DOHH2 (cell line): ENCODE results near the gene MST1R.

Experiments used
- H3F3A ChIP-seq: fragments of 200-600 bp; sonication (generic), shearing (Covaris generic); 2 replicates; pipeline ENCODE4 v1.6.0; 2016; ENCODE audit warnings: antibody characterized with exemption, mild to moderate bottlenecking; ENCODE audit not compliant: control insufficient read depth, insufficient read depth
- H3K27ac ChIP-seq: fragments of 200-600 bp; sonication (generic); 2 replicates; pipeline ENCODE4 v1.5.1; 2014; ENCODE audit warnings: low read depth, mild to moderate bottlenecking, low read length, moderate library complexity
- H3K27me3 ChIP-seq: fragments of 200-600 bp; sonication (generic); 2 replicates; pipeline ENCODE4 v1.6.1; 2014; ENCODE audit warnings: mild to moderate bottlenecking, low read length, mixed read lengths; ENCODE audit not compliant: control insufficient read depth
- H3K36me3 ChIP-seq: fragments of 200-600 bp; sonication (generic); 2 replicates; pipeline ENCODE4 v1.6.1; 2014; ENCODE audit warnings: mild to moderate bottlenecking, low read length, moderate library complexity, mixed read lengths; ENCODE audit not compliant: control insufficient read depth
- H3K4me1 ChIP-seq: fragments of 200-600 bp; sonication (generic); 2 replicates; pipeline ENCODE4 v1.6.1; 2014; ENCODE audit warnings: mild to moderate bottlenecking, low read length, mixed read lengths; ENCODE audit not compliant: control insufficient read depth
- H3K4me2 ChIP-seq: fragments of 200-600 bp; sonication (generic); 2 replicates; pipeline ENCODE4 v1.6.0; 2014; ENCODE audit warnings: mild to moderate bottlenecking, low read length, moderate library complexity
- H3K4me3 ChIP-seq: fragments of 200-600 bp; sonication (generic); 2 replicates; pipeline ENCODE4 v1.5.1; 2014; ENCODE audit warnings: mild to moderate bottlenecking, low read length, mixed read lengths
- H3K79me2 ChIP-seq: fragments of 200-600 bp; sonication (generic); 2 replicates; pipeline ENCODE4 v1.6.1; 2014; ENCODE audit warnings: mild to moderate bottlenecking, low read length, mixed read lengths; ENCODE audit not compliant: control insufficient read depth
- H3K9me2 ChIP-seq: fragments of 200-600 bp; sonication (generic); replicated peaks from 2 replicates; pipeline ENCODE4 v1.6.1; 2014; ENCODE audit warnings: mild to moderate bottlenecking, low read length, mixed read lengths; ENCODE audit not compliant: control insufficient read depth
- H3K9me3 ChIP-seq: fragments of 200-600 bp; sonication (generic); 2 replicates; pipeline ENCODE4 v1.6.1; 2014; ENCODE audit warnings: antibody characterized with exemption, low read length, mixed read lengths; ENCODE audit not compliant: control insufficient read depth, insufficient read depth
- H4K20me1 ChIP-seq: fragments of 200-600 bp; sonication (generic); 2 replicates; pipeline ENCODE4 v1.6.0; 2014; ENCODE audit warnings: low read depth, mild to moderate bottlenecking, antibody characterized with exemption, low read length, moderate library complexity; ENCODE audit not compliant: control insufficient read depth, insufficient read depth
- CTCF ChIP-seq: fragments of 200-600 bp; sonication (generic); IDR thresholded peaks from one replicate; pipeline ENCODE4 v1.5.1; 2014; ENCODE audit warnings: antibody characterized with exemption, mild to moderate bottlenecking, low read depth, low read length; ENCODE audit not compliant: poor library complexity, severe bottlenecking
- EZH2phosphoT487 ChIP-seq: fragments of 200-600 bp; sonication (generic); IDR thresholded peaks from 2 replicates; pipeline ENCODE4 v1.6.1; 2017; ENCODE audit warnings: borderline replicate concordance, mild to moderate bottlenecking, antibody characterized with exemption, low read length, moderate library complexity, mixed read lengths

The MST1R gene

DNA sequence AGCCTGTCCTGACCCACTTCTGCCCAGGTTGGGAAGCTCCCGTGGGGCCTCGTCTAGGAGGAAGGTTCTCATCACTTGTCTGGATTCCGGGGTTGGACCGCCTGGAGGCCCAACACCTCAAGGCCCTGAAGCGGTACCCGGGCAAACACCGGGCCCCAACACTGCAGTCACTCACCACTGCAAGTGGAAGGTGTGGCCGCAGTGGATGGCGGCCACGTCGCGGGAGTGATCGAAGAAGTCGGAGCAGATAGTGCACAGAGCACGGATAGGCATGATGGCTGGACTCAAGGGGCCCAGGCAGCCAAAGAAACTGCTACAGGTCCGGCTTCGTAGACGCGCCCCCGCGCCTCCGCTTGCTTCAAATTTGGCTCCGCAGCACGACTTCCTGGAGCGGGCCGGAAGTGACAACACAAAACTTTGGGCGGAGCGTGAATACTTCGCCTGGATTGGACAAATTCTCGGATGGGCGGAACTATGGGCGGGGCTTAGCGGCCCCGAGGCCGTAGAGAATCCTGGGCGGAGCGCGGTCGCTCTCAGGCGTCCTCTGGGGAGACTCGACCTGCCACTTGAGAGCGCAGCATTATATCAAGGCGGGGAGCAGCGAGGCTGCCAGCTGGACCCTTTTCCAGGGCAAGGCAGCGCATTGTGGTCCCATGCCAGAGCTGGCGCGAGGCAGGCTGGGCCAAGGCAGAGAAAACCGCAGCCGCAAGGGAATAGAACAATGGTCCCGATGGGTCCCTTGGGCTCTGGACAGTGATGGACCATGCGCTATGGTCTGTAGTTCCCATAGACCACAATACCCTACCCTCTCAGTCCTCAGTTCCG is 47.3 kb downstream of the MST1R start, which contains the start of gene TRAIP:
Gene TRAIP (minus strand): TSS at position 384 of the 825 bp plus-strand sequence. CDS start 111 bp downstream, at position 273.
- TF ChIP-seq EZH2phosphoT487, result no peak
- no peak for TF ChIP-seq CTCF
- Histone ChIP-seq H3K4me2 (peak within 1 kb of the TSS; percentile 88), H3K36me3 (peaks cover 9% of the 10 kb centered on the region), H3F3A (0 out of 2 replicates have a peak, but pooled peaks cover 4% of the 10 kb centered on the region), H3K27me3 (no peaks in the 10 kb centered on the region), H3K9me2 (no peaks in the 10 kb centered on the region), H3K27ac (peak within 1 kb of the TSS; percentile 19; the same call in 1 of the 2 replicates), H3K79me2 (peaks cover 38% of the 10 kb centered on the region), H4K20me1 (0 out of 2 replicates have a peak, but pooled peaks cover 4% of the 10 kb centered on the region), H3K4me1 (peaks cover 41% of the 10 kb centered on the region), H3K9me3 (no peaks in the 10 kb centered on the region), H3K4me3 (peak within 1 kb of the TSS; percentile 97)

- Histone ChIP-seq H3K79me2 (peaks cover 43% of the 10 kb centered on the region), H3K4me2 (peak overlapping the region; percentile 88), H3K27ac (peak overlapping the region; percentile 19; the same call in 1 of the 2 replicates), H3K4me1 (peaks cover 41% of the 10 kb centered on the region), H3K36me3 (peaks cover 9% of the 10 kb centered on the region), H3K4me3 (peak overlapping the region; percentile 97), H3F3A (0 out of 2 replicates have a peak, but pooled peaks cover 4% of the 10 kb centered on the region), H3K9me3 (no peaks in the 10 kb centered on the region), H3K27me3 (no peaks in the 10 kb centered on the region), H3K9me2 (no peaks in the 10 kb centered on the region), H4K20me1 (0 out of 2 replicates have a peak, but pooled peaks cover 4% of the 10 kb centered on the region)
- TF ChIP-seq CTCF, result no peak
- TF ChIP-seq EZH2phosphoT487, result no peak
These were observed 48.0 kb downstream of the MST1R start for GRCh38 chr3:49855662-49856061.

DNA sequence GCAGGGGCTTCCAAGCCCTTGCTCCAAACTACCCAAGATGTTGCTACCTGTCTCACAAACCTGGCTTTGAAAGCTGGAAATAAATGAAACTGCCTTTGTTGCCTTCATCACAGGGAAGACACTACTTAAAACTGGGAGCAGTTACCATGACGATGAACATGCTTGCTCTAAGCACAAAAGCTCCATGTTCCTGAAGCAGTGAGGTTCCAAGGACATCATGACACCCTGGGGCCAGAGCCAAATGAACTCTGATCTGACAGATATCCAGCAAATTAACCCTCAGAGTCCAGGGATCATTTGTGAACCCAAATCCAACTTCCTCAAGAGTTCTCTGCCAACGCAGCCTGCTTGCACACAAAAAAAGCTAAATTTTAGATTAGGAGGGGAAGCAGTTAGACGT is 58.0 kb downstream of the MST1R start:
- Histone ChIP-seq H3K36me3 (peaks cover 65% of the 10 kb centered on the region), H3K4me1 (peaks cover 7% of the 10 kb centered on the region; the same call in 1 of the 2 replicates), H3K9me2 (no peaks in the 10 kb centered on the region), H3K27ac (no peak overlapping the region), H3K79me2 (peaks cover 8% of the 10 kb centered on the region), H3K9me3 (no peaks in the 10 kb centered on the region), H3K27me3 (no peaks in the 10 kb centered on the region), H4K20me1 (no peaks in the 10 kb centered on the region), H3F3A (no peaks in the 10 kb centered on the region), H3K4me2 (no peak overlapping the region), H3K4me3 (no peak overlapping the region)
- TF ChIP-seq CTCF (no peak), EZH2phosphoT487 (no peak)
